Epithelial cell of esophagus (primary cell): ENCODE results near the gene ZNF516.

Experiments
- DNase-seq: peaks from one replicate; pipeline ENCODE4 v3.0.0; 2010; ENCODE audit warnings: low read depth
- H3K4me3 ChIP-seq: 2 replicates; pipeline ENCODE4 v1.5.1; 2011; ENCODE audit warnings: mild to moderate bottlenecking, low read length, control low read depth
- TF ChIP-seq, protein P1 (sequence below): IDR thresholded peaks from 2 replicates; pipeline ENCODE4 v1.5.1; 2011; ENCODE audit warnings: low read depth, mild to moderate bottlenecking, low read length, control low read depth, inconsistent platforms; ENCODE audit not compliant: insufficient read depth; ENCODE audit errors: missing control alignments

Gene ZNF516

DNA sequence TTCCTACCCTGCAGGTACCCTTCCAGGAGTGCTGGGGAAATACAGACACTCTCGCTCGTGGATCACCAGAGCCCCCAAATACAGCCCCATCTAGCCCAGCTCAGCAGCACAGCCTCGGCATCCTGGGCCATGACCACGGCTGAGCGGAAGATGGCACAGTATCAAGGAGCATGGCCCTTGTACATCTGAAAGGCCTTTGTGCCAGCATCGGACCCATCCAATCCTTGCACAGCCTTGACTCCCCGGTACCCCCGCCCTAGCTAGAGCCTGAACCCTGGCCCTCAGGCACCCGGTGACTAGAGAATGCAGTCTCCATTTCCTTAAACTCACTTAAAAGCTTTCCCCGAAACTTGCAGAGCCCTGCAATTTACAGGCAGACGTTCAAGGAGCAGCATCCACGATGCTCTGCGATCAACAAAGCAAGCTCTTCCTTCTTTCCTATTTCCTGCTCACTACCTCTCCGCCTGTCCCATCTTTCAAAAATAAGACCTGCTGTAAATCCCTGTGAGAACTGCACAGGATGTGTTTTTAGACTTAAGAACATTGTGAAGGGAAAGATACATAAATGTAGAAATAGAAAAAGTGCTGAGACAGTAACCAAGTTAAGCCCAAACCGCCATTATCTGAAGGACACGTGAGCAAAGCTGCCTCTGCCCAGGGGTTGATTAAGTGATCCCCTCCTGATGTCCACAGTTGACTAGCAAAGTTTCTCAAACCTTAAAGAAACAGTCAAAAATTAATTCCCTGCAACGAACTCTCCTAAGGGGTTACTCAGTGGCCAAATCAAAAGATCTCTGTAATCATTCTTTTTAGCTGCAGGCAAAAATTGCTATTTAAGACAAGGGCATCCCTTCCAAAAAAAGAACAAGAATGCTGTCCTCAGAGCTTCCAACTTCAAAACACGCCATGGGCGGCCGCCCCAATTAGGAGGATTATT, 48.5 kb downstream of the ZNF516 start:
- TF ChIP-seq, protein P1, sequence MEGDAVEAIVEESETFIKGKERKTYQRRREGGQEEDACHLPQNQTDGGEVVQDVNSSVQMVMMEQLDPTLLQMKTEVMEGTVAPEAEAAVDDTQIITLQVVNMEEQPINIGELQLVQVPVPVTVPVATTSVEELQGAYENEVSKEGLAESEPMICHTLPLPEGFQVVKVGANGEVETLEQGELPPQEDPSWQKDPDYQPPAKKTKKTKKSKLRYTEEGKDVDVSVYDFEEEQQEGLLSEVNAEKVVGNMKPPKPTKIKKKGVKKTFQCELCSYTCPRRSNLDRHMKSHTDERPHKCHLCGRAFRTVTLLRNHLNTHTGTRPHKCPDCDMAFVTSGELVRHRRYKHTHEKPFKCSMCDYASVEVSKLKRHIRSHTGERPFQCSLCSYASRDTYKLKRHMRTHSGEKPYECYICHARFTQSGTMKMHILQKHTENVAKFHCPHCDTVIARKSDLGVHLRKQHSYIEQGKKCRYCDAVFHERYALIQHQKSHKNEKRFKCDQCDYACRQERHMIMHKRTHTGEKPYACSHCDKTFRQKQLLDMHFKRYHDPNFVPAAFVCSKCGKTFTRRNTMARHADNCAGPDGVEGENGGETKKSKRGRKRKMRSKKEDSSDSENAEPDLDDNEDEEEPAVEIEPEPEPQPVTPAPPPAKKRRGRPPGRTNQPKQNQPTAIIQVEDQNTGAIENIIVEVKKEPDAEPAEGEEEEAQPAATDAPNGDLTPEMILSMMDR, result no peak
- DNase-seq, result no peak
- H3K4me3 ChIP-seq, result no peak overlapping the region

DNA sequence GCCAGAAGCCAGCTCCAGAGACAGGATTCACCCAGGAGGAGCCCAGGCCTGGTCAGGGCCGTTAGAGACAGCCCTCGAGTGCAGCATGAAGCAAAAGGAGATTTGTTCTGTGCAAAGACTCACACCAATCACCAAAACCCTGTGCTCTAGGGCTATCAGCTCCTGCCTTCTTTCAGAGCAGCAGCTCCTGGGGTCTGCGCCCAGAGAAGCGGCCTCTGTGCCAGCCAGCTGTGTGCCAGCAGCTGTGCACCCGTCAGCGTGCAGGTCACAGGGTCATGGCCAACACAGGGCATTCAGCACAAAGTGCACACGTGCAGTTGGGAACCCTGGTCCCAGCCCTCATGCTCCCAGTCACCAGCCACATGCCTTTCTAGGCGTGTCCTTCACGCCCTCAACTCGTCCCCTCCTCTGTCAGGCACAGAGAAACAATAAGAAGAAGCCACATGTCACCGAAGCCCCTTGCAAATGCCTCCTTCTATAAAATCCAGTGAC, 49.3 kb downstream of the ZNF516 start:
- TF ChIP-seq, protein P1, result no peak
- no peak overlapping the region for H3K4me3 ChIP-seq
- no peak for DNase-seq

DNA sequence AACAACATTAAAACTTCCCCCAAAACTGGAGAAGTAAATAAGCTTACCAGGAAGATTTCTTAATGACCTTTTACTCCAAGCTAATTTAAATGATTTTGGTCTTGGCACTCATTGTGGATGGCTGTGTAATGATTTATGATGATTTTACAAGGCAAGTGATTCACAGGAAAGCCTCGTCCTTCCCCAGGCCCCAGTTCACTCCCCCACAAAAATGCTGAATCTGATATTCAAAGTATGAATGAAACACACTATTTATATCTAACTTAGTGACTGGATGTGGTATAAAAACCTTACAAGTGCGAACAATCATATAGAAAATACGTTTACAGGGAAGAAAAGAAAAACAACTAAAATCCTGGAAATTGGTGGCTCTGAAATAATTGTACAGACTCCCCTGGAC, 49.8 kb downstream of the ZNF516 start:
- TF ChIP-seq, protein P1, result no peak
- peak; percentile 50 for DNase-seq
- no peak overlapping the region for H3K4me3 ChIP-seq

DNA sequence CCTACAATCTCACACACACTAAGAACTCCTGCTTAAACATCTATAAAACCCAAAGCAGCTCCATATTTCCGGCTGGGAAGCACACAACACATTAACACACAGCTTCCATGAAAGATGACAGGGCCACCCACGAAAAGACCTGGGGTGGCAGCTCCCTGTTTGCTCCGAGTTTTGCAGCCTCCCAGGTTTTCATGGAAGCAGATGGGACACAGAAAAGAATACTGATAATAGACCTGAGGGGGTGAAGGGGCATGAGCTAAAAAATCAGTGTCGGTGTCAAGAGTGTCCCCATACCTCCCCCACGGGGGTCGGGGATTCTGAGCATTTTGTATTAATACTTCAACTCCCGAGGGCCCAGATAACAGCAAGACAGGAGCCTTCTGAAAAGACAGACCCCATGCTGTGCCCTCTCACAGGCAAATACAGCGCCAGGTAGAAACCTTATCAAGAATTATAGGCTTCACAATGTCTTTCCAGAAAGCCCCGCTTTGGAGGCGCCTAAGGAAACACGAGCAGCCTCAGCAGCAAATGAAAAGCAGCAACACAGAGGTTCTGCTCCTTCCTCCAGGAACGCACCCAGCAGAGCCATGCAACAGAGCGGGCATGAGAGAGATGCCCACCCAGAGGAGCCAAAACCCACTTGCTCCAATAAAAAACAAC, 50.5 kb downstream of the ZNF516 start:
- DNase-seq, result no peak
- TF ChIP-seq, protein P1, result no peak
- no peak overlapping the region for H3K4me3 ChIP-seq

DNA sequence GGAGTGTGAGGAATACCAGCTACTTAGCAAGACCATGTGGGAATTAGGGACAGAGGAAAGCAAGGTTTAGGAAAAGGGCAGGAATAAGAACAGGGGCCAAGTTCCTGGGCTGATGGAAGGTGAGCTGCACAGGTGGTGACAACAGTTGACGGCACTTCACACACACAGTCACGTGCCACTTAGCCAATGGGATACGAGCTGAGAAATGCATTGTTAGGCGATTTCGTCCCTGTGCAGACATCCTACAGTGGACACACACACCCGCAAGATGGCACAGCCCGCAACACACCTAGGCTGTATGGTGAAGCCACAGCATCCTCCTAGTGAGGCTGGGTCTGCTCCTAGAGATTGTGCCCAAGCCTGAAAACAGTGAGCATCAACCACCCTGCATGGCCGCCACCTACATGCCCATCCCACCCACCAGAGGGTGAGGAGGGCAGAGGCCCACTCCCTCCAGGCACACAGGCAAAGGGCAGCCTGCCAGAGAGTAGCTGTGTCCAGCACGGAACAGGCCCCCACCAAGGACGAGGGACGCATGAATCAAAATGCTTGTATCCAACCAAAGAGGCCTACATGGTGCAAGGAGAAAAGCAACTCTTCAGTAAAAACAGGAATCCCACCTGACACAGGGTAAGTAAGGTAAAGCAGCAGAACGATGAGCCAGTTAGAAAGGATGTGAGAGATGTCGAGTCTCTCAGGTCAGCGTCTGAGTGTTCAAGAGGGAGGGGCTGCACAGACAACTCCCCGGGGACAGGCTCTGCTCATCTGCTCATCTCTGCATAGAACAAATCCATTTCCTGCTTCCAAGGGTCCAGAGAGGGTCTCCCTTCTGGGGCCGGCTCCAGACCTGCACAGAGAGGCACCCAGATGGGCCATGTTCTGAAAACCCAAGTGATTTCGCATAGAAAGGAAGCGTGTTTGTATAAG, 51.3 kb downstream of the ZNF516 start:
- H3K4me3 ChIP-seq, result no peak overlapping the region
- TF ChIP-seq, protein P1, result no peak
- no peak for DNase-seq

DNA sequence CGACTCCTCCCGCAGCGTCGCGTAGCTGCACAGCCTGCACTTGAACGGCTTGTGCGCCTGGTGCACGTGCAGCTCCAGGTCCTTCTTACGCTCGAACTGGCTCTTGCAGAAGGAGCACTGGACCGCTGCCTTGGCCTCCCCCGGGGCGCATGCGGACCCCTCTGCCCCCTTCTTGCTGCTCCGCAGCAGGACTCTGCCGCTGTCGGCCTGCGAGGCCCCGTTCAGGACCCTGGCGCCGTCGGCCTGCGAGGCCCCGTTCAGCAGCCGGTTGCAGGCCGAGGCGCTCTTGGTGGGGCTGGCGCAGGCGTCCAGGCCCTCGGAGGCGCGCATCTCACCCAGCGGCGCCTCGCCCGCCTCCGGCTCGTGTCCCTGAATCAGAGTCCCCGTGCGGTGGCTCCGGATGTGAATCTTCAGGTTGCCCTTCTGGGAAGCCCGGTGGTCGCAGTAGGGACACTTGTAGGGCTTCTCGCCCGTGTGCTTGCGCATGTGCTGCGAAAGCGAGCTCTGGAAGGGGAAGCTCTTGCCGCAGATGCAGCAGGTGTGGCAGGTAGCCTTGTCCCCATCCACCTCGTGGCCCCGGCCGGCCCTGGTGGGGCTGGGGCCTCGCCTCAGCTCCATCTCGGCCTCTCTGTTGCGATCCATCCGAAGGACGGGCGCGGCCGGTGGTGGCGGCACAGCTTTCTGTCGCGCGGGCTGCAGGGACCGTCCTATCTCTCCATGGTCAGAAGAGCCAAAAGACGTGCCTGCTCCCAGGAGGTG, 52.5 kb downstream of the ZNF516 start:
- DNase-seq, result no peak
- TF ChIP-seq, protein P1, result no peak
- no peak overlapping the region for H3K4me3 ChIP-seq
